ENCODE data around the gene UBXN4. TPM values are rescaled to one million over a fixed set of nuclear protein-coding genes. Genes with fewer than 3 reads are reported as not detected.

UBXN4 gene
- total RNA-seq, 1 experiment from 2014 or later = 65.9 TPM

DNA sequence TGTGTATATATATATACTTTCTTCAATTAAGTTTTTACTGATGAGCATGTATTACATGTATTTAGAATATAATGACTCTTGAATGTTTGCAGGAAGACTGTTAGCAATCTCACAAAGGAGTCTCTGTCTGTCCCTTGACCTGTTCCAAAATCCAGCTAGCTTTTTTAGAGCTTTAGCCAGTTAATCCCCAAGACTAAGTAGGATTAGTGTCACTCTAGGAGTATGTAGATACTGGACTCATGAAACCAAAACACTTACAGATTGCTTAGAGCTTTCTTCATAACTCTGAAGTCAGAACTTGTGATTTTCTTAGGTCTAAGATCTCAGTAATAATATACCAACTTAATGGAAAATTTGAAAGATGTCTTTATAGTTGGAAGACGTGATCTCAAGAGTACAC, 2.2 kb downstream of the UBXN4 start:
- peaks cover 17% of the 10 kb centered on the region for H3K4me1 ChIP-seq (ENCODE audit: low read length)

DNA sequence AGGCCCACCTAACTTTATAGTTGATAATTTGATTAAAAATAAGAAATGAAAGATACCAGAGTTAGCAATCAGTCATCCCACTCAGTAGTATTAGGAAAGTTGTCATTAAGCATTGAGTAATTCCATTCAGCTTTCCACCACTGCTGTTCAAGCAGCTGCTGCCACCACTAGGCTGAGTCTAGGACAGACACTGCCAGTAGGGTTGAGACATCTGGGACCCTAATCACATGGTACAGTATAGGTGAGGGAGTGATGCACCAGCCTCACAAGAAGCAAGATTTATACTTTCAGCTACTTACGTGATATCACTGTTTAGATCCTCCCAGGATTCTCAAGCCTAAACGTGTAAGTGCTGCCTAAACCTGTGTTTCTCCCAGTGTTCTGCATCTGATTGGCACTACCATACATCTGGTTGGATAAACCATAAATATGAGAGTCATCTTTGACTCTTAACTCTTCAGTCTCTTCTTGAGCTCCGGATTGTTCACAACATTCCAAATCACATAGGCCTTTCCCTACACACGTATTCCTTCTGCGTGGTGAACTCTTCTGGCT, 3.2 kb downstream of the UBXN4 start:
- DNase-seq = no peak
- Histone ChIP-seq H4K20me1 (ENCODE audit: insufficient read depth, low read depth, low read length) (peaks cover 15% of the 10 kb centered on the region; the same call in 1 of the 2 replicates), H3K79me2 (ENCODE audit: low read length) (peaks cover 73% of the 10 kb centered on the region), H3K4me1 (ENCODE audit: low read length) (peaks cover 17% of the 10 kb centered on the region), H3K27ac (ENCODE audit: low read length) (no peak overlapping the region), H2AFZ (ENCODE audit: low read length) (no peak overlapping the region), H3K4me3 (ENCODE audit: low read length) (no peak overlapping the region), H3K27me3 (ENCODE audit: low read length) (no peaks in the 10 kb centered on the region), H3K4me2 (ENCODE audit: low read depth, low read length, poor library complexity, severe bottlenecking) (no peak overlapping the region), H3K9me3 (ENCODE audit: low read length) (no peaks in the 10 kb centered on the region), H3K9me2 (replicated peaks; ENCODE audit: insufficient read depth, low read length) (no peaks in the 10 kb centered on the region), H3K36me3 (ENCODE audit: insufficient read depth, low read length) (peaks cover 26% of the 10 kb centered on the region; the same call in 1 of the 2 replicates), H3K9ac (ENCODE audit: low read length) (no peak overlapping the region)

More for the DNA sequence above, 2.2 kb downstream of the UBXN4 start:
- Histone ChIP-seq H3K9ac (ENCODE audit: low read length) (peak overlapping the region; percentile 4; the same call in 1 of the 2 replicates), H2AFZ (ENCODE audit: low read length) (no peak overlapping the region), H3K4me3 (ENCODE audit: low read length) (peak overlapping the region; percentile 97), H3K27me3 (ENCODE audit: low read length) (no peaks in the 10 kb centered on the region), H3K9me2 (replicated peaks; ENCODE audit: insufficient read depth, low read length) (no peaks in the 10 kb centered on the region), H3K4me2 (ENCODE audit: low read depth, low read length, poor library complexity, severe bottlenecking) (peak overlapping the region; percentile 95), H4K20me1 (ENCODE audit: insufficient read depth, low read depth, low read length) (peaks cover 15% of the 10 kb centered on the region; the same call in 1 of the 2 replicates), H3K36me3 (ENCODE audit: insufficient read depth, low read length) (peaks cover 23% of the 10 kb centered on the region; the same call in 1 of the 2 replicates), H3K27ac (ENCODE audit: low read length) (no peak overlapping the region), H3K9me3 (ENCODE audit: low read length) (no peaks in the 10 kb centered on the region), H3K79me2 (ENCODE audit: low read length) (peaks cover 66% of the 10 kb centered on the region)
- no peak for DNase-seq

DNA sequence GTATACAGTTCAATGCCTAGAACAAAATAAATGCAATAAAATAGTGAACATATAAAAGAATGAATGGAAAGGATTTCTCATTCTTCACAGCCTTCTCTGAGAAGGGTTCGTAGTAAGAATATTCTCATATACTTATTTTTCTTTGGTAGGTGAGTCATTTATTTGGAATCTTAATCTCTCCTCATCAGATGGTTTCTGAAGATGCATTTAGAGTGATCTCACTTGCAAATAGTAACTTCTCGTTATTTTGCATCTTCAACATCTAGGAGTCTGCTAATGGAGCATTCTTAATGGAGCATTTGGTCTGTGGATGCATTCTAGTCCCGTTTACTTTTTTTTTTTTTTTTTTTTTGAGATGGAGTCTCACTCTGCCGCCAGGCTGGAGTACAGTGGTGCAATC, 3.9 kb downstream of the UBXN4 start:
- Histone ChIP-seq H3K27ac (ENCODE audit: low read length) (no peak overlapping the region), H3K27me3 (ENCODE audit: low read length) (no peaks in the 10 kb centered on the region), H3K9ac (ENCODE audit: low read length) (no peak overlapping the region), H3K79me2 (ENCODE audit: low read length) (peaks cover 79% of the 10 kb centered on the region), H3K9me2 (replicated peaks; ENCODE audit: insufficient read depth, low read length) (no peaks in the 10 kb centered on the region), H3K9me3 (ENCODE audit: low read length) (no peaks in the 10 kb centered on the region), H3K4me3 (ENCODE audit: low read length) (no peak overlapping the region), H2AFZ (ENCODE audit: low read length) (no peak overlapping the region), H4K20me1 (ENCODE audit: insufficient read depth, low read depth, low read length) (peaks cover 15% of the 10 kb centered on the region; the same call in 1 of the 2 replicates), H3K4me1 (ENCODE audit: low read length) (peaks cover 17% of the 10 kb centered on the region), H3K36me3 (ENCODE audit: insufficient read depth, low read length) (peaks cover 32% of the 10 kb centered on the region; the same call in 1 of the 2 replicates), H3K4me2 (ENCODE audit: low read depth, low read length, poor library complexity, severe bottlenecking) (no peak overlapping the region)
- no peak for DNase-seq

DNA sequence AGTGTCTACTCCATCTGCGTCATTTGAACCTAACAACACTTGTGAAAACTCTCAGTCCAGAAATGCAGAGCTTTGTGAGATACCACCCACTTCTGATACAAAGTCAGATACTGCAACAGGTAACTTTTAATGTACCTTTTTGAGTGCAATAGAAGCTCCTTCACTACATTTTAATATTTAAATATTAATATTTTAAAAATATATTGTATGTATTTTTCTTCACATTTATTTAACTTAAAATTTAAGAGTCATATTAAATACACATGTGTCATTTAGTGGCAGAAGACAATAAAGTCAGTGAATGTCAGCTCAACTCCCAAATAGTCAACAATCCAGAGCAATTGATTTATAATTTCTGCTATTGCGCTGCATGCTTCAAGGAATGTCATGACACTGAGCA, 13.9 kb downstream of the UBXN4 start:
- H3K4me2 ChIP-seq (ENCODE audit: low read depth, low read length, poor library complexity, severe bottlenecking) = no peak overlapping the region
- peaks cover 60% of the 10 kb centered on the region for H3K36me3 ChIP-seq (ENCODE audit: insufficient read depth, low read length)
- no peaks in the 10 kb centered on the region for H4K20me1 ChIP-seq (ENCODE audit: insufficient read depth, low read depth, low read length)

DNA sequence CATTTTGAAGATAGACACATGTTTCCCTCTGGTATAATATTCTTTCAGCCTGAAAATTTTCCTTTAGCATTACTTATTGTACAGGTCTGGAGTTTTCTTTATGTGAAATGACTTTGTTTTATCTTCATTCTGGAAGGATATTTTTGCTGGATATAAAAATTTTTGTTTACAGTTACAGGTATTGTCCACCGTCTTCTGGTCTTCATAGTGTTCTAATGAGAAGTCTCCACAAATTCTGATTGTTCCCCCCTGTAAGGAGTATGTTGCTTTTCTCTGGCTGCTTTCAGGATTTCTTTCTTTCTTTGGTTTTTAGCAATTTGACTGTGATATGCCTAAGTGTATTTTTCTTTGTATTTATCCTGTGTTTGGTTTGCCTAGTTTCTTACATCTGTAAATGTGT, 15.0 kb downstream of the UBXN4 start:
- no peak overlapping the region for H3K27ac ChIP-seq (ENCODE audit: low read length)
- DNase-seq = no peak
- H3K9me3 ChIP-seq (ENCODE audit: low read length) = no peaks in the 10 kb centered on the region
- peaks cover 41% of the 10 kb centered on the region for H3K79me2 ChIP-seq (ENCODE audit: low read length)
- no peaks in the 10 kb centered on the region for H3K4me1 ChIP-seq (ENCODE audit: low read length)
- no peak overlapping the region for H3K4me2 ChIP-seq (ENCODE audit: low read depth, low read length, poor library complexity, severe bottlenecking)
- H2AFZ ChIP-seq (ENCODE audit: low read length) = no peak overlapping the region
- no peaks in the 10 kb centered on the region for H3K9me2 ChIP-seq (replicated peaks; ENCODE audit: insufficient read depth, low read length)
- H3K4me3 ChIP-seq (ENCODE audit: low read length) = no peak overlapping the region
- peaks cover 68% of the 10 kb centered on the region for H3K36me3 ChIP-seq (ENCODE audit: insufficient read depth, low read length)
- no peaks in the 10 kb centered on the region for H4K20me1 ChIP-seq (ENCODE audit: insufficient read depth, low read depth, low read length)
- no peak overlapping the region for H3K9ac ChIP-seq (ENCODE audit: low read length)
- H3K27me3 ChIP-seq (ENCODE audit: low read length) = no peaks in the 10 kb centered on the region

More for the DNA sequence above, 13.9 kb downstream of the UBXN4 start:
- no peak overlapping the region for H3K9ac ChIP-seq (ENCODE audit: low read length)
- no peaks in the 10 kb centered on the region for H3K9me3 ChIP-seq (ENCODE audit: low read length)
- no peaks in the 10 kb centered on the region for H3K27me3 ChIP-seq (ENCODE audit: low read length)
- no peak overlapping the region for H2AFZ ChIP-seq (ENCODE audit: low read length)
- H3K4me1 ChIP-seq (ENCODE audit: low read length) = no peaks in the 10 kb centered on the region
- no peak for DNase-seq
- H3K9me2 ChIP-seq (replicated peaks; ENCODE audit: insufficient read depth, low read length) = no peaks in the 10 kb centered on the region
- H3K4me3 ChIP-seq (ENCODE audit: low read length) = no peak overlapping the region
- H3K79me2 ChIP-seq (ENCODE audit: low read length) = peaks cover 39% of the 10 kb centered on the region
- H3K27ac ChIP-seq (ENCODE audit: low read length) = no peak overlapping the region

DNA sequence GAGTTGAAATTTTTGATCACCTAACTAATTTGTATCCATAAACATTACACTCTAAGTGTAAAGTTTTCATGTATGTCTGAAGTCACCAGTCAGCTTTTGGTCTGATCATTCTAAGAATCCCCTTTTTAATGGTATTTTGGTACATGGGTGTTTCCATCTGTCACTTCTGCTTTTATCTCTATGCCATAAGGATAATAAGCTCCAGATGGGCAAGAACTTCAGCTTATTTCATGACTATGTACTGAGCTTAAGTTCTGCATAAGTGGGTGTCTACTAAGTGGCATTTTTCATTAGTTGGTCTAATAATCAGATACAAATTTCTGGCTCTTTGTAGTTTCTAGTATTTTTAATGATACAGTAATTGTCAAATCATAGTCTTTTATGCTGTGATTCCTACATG, 20.4 kb downstream of the UBXN4 start:
- Histone ChIP-seq H3K9me3 (ENCODE audit: low read length) (no peaks in the 10 kb centered on the region), H3K36me3 (ENCODE audit: insufficient read depth, low read length) (peaks cover 53% of the 10 kb centered on the region), H3K4me3 (ENCODE audit: low read length) (no peak overlapping the region), H3K4me1 (ENCODE audit: low read length) (no peaks in the 10 kb centered on the region), H3K9ac (ENCODE audit: low read length) (no peak overlapping the region), H2AFZ (ENCODE audit: low read length) (no peak overlapping the region), H4K20me1 (ENCODE audit: insufficient read depth, low read depth, low read length) (no peaks in the 10 kb centered on the region), H3K4me2 (ENCODE audit: low read depth, low read length, poor library complexity, severe bottlenecking) (no peak overlapping the region), H3K9me2 (replicated peaks; ENCODE audit: insufficient read depth, low read length) (no peaks in the 10 kb centered on the region), H3K27me3 (ENCODE audit: low read length) (no peaks in the 10 kb centered on the region), H3K27ac (ENCODE audit: low read length) (no peak overlapping the region), H3K79me2 (ENCODE audit: low read length) (peaks cover 44% of the 10 kb centered on the region)
- DNase-seq = no peak

DNA sequence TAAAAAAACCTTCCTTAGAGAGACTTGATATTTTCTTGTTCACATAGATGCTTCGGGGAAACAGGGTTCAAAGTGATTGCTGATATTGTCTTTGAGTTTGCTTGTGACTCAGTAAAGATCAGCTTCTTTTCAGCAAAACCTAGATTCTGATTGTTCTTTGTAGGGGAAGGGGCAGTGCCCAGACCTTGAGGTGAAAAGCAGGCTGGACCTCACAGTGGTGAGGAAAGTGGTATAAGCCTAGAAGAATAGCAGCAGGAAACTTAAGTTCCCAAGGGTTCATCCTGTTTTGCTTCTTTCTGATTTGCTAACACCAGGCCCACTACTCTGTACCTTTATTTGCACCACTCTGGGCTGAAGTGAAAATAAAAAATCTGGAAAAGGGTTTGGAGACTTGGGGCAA, 20.9 kb downstream of the UBXN4 start:
- Histone ChIP-seq H3K4me2 (ENCODE audit: low read depth, low read length, poor library complexity, severe bottlenecking) (no peak overlapping the region), H3K27ac (ENCODE audit: low read length) (no peak overlapping the region), H3K36me3 (ENCODE audit: insufficient read depth, low read length) (peaks cover 53% of the 10 kb centered on the region)

DNA sequence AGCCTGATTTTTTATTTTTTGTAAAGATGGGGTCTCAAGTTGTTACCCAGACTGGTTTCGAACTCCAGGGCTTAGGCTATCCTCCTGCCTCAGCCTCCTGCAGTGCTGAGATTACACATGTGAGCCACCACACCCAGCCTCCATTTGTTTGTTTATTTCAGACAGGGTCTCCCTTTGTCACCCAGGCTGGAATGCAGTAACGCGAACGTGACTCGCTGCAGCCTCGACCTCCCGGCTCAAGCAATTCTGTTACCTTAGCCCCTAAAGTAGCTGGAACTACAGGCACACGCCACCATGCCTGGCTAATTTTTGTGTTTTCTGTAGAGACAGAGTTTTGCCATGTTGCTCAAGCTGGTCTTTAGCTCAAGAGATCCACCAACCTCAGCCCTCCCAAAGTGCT, 27.2 kb downstream of the UBXN4 start:
- Histone ChIP-seq H3K27me3 (ENCODE audit: low read length) (no peaks in the 10 kb centered on the region), H3K9me3 (ENCODE audit: low read length) (no peaks in the 10 kb centered on the region), H3K4me1 (ENCODE audit: low read length) (no peaks in the 10 kb centered on the region), H3K9me2 (replicated peaks; ENCODE audit: insufficient read depth, low read length) (no peaks in the 10 kb centered on the region), H3K36me3 (ENCODE audit: insufficient read depth, low read length) (peaks cover 62% of the 10 kb centered on the region), H2AFZ (ENCODE audit: low read length) (no peak overlapping the region), H3K27ac (ENCODE audit: low read length) (no peak overlapping the region), H3K4me3 (ENCODE audit: low read length) (no peak overlapping the region), H3K9ac (ENCODE audit: low read length) (no peak overlapping the region), H4K20me1 (ENCODE audit: insufficient read depth, low read depth, low read length) (no peaks in the 10 kb centered on the region), H3K79me2 (ENCODE audit: low read length) (peaks cover 36% of the 10 kb centered on the region), H3K4me2 (ENCODE audit: low read depth, low read length, poor library complexity, severe bottlenecking) (no peak overlapping the region)
- DNase-seq = no peak

More for the DNA sequence above, 20.9 kb downstream of the UBXN4 start:
- Histone ChIP-seq H3K27me3 (ENCODE audit: low read length) (no peaks in the 10 kb centered on the region), H4K20me1 (ENCODE audit: insufficient read depth, low read depth, low read length) (no peaks in the 10 kb centered on the region), H3K4me3 (ENCODE audit: low read length) (no peak overlapping the region), H3K9me2 (replicated peaks; ENCODE audit: insufficient read depth, low read length) (no peaks in the 10 kb centered on the region), H3K9ac (ENCODE audit: low read length) (no peak overlapping the region), H2AFZ (ENCODE audit: low read length) (no peak overlapping the region), H3K79me2 (ENCODE audit: low read length) (peaks cover 44% of the 10 kb centered on the region), H3K4me1 (ENCODE audit: low read length) (no peaks in the 10 kb centered on the region), H3K9me3 (ENCODE audit: low read length) (no peaks in the 10 kb centered on the region)
- no peak for DNase-seq

Data from Karpas-422 (cell line).